Measurements from ENCODE around the gene RFC4.
"Not testable (repeated sequence)": the region's sequence is repeated elsewhere in the genome, so short reads cannot be mapped to it uniquely, and the experiment has no call there.

Gene RFC4

DNA sequence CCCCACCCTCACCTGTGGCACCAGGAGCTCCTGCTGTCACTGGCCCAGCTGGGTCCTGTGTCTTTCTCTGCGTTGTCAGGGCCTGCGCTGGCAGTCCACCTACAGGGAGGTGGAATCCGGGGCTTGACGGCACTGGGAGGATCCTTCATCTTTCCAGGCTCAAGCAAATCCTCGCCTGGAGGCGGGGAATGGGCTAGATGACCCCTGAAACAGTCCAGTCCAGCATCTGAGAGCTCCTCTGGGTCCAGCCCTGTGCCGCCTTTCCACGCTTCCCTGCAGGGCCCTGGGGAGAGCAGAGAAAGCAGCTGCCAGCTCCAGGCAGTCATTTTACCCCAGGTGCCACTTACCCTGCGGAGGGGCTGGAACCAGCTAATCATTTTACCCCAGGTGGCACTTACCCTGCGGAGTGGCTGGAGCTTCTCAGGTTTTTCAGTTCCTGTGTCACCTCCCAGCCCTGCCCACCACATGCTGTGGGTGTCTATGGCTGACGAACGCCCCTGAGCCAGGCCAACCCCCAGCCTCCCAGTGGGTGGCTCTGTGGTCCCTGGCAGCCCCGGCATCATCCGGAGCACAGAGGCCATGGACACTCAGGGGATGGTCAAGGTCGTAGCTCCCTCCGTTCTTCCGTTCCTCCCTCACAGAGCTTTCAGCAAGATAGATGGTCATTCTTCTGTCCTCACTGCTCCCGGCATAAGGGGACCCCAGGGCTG, 18.3 kb upstream of the RFC4 start:
- DNase-seq (ENCODE audit: low spot score) = peak; percentile 63

DNA sequence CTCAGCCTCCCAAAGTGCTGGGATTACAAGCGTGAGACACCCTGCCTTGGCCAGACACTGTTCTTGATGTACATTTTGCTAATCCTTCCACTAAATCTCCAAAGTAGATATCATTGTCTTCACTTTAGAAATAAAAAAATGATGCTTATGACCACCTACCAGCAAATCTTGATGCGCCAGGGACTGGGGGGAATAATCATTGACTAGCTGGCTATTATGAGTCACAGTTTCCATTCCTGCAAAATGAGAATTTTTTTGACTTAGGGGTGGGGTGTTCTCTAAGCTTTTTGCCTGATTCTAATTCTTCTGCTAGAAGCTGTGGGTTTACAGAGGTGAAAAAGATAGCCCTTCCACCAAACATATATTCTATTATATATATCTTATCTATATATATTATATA, 17.1 kb upstream of the RFC4 start:
- DNase-seq (ENCODE audit: low spot score) = no peak

DNA sequence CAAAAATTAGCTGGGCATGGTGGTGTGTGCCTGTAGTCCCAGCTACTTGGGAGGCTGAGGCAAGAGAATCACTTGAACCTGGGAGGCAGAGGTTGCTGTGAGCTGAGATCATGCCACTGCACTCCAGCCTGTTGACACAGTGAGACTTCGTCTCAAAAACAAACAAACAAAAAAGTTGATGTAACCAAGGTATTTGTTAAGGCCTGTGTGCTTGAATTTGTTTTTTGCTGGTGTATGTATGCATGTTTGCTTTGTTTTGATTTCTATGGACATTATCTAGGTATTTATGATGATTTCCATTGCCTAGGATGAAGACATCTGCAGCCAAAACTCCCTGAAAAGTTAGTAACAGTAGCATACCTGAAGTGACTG, 16.1 kb upstream of the RFC4 start:
- DNase-seq (ENCODE audit: low spot score) = not testable (repeated sequence)

DNA sequence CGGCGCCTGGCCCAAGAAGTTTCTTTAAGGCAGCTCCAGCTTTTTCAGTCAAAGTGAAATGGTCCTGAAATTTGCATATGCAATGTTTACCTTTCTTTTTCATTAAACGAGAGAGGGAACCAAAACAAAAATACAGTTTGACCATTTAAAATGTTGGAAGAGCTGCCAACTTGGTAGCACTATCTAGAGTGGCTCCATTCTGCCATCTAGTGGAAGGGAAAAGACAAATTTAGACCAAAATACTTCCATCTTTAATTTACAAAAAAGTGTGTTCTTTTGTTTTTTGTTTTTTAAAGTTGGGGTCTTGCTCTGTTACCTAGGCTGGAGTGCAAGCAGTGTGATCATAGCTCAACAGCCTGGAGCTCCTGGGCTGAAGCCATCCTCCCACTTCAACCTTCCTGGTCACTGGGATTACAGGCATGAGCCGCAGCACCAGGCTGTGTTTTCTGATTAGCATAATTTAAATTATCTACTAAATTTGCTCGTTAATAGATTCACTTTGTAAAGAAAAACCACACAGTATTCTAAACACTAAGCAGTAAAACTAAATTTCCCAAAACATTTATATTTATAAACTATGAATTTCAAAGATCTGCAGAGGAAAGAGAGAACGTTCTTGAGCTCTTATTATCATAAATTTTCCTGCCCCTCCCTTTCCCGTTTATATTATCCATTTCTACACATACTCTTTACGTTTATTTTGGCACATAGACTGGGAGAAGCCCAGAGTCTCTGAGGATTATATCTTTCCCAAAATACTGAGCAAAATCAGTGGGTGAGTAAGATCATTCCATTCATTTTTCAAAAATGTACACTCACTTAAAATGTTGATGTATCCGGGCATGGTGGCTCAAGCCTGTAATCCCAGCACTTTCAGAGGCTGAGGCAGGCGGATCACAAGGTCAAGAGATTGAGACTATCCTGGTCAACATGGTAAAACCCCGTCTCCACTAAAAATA, 15.4 kb upstream of the RFC4 start:
- no peak for DNase-seq (ENCODE audit: low spot score)

DNA sequence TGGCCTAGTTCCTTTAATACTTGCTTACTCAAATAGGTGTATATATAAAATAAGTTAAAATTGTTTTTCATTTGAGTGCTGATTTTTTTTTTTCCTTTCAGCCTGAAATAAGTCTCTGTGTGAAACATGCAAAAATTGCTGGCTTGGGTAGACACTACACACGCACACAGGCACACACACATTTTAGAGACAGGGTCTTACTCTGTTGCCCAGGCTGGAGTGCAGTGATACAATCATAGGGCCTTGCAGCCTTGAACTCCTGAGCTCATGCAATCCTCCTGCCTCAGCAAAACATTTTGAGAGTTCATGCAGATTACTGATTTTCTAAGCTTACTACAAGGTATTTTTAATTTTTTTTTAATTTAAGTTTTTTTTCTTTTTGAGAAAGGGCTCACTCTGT, 12.7 kb upstream of the RFC4 start:
- no peak for DNase-seq (ENCODE audit: low spot score)

DNA sequence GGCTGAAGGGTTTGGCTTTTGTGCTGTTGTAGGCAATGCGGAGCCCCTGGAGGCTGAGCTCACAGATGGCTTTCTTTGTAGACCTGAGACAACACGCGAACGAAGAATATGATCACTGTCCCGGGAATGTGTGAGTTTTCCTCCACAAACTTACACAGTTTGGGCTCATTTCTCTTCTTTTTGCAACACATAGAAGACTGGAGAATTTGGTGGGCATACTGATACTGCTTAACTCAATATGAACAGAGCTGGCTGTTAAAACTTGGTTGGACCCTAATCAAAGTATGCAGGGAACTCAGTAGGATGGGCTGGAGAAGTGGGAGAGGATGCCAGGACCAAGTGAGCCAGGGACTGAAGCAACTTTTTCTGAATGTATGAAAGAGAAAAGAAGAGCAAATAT, 12.2 kb upstream of the RFC4 start:
- DNase-seq (ENCODE audit: low spot score) = no peak

DNA sequence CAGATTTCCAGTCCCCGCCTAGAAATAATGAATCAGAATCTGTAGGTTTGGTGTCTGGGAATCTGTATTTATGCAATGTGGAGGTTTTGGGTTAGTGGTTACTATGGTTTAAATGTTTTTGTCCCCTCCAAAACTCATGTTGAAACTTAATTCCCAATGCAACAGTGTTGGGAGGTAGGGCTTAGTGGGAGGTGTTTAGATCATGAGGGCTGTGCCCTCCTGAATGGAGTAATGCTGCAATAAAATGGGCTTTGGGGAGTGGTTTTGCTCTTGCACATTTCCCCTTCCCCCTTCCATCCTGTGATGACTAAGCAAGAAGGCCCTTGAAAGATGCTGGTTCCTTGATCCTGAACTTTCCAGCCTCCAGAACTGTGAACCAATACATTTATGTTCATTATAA, 9.2 kb upstream of the RFC4 start:
- DNase-seq (ENCODE audit: low spot score) = no peak

DNA sequence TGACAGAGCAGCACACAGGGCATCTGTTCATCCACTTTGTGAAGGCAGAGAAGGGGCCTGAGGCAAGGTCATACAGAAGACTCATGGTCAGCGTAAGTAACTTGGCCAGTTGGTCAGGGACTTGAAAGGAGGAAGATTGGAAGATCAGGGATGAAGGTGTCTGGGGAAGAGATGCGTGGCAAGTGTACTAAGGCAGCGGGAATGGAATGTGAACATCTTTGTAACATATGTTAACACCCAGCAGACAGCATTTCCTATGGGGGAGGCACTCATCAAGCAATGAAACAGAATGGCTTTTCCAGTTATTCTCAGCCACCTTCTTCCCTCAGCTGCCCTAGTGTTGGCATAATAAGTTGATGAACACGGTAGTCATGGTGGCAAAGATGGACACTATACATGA, 7.8 kb upstream of the RFC4 start:
- DNase-seq (ENCODE audit: low spot score) = no peak

DNA sequence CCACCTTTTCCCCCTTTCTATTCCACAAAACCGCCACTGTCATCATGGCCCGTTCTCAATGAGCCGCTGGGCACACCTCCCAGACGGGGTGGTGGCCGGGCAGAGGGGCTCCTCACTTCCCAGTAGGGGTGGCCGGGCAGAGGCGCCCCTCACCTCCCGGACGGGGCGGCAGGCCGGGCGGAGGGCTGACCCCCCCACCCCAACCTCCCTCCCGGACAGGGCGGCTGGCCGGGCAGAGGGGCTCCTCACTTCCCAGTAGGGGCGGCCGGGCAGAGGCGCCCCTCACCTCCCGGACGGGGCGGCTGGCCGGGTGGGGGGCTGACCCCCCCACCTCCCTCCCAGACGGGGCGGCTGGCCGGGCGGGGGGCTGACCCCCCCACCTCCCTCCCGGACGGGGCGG, 5.0 kb upstream of the RFC4 start:
- not testable (repeated sequence) for DNase-seq (ENCODE audit: low spot score)

DNA sequence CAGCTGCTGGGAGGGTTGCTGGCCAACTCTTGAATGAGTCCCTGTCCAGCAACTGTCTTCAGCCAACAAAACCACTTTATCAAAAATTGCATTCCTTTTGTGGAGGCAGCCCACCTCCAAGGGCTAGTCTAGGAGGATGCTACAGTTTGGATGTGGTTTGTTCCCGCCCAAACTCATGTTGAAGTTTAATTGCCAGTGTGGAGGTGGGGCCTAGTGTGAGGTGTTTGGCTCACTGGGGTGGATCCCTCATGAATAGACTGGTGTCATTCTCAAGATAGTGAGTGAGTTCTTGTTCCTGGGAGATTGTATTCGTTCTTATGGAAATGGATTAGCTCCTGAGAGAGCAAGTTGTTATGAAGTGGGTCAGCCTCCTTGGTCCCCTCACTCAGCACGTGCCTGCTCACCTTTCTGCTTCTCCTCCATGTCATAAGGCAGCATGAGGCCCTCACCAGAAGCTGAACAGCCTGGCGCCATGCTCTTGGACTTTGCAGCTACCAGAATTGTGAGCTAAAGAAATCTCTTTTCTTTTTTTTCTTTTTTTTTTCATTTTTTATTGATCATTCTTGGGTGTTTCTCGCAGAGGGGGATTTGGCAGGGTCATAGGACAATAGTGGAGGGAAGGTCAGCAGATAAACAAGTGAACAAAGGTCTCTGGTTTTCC, 4.2 kb upstream of the RFC4 start:
- no peak for DNase-seq (ENCODE audit: low spot score)

DNA sequence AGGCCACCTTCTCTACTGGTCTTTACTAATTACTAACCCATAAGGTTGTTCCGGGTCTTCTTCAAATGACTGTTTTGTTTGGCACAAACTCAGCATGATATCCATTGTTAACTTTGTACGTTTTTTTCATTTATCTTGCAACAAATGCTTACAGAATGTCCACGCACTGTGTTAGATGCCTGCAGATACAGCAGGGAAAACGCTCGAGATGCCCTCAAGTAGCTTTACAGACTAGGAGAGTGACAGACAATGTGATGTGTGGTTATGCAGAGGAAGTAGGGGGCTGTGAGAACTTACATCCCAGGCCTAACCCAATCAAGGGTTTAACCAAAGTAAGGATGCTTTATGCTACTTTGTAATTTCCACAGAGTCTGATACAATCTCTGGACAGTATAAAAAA, 949 bp upstream of the RFC4 start:
- DNase-seq (ENCODE audit: low spot score) = no peak

DNA sequence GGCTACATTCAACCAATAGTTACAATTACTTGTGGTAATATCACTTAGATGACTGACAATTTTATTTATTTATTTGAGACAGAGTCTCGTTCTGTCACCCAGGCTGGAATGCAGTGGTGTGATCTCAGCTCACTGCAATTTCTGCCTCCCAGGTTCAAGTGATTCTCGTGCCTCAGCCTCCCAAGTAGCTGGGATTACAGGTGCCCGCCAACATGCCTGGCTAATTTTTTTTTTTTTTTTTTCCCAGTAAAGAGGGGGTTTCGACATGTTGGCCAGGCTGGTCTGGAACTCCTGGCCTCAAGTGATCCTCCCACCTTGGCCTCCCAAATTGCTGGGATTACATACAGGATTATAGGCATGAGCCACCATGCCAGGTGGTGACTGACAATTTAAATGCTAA, 2.8 kb downstream of the RFC4 start:
- not testable (repeated sequence) for DNase-seq (ENCODE audit: low spot score)

DNA sequence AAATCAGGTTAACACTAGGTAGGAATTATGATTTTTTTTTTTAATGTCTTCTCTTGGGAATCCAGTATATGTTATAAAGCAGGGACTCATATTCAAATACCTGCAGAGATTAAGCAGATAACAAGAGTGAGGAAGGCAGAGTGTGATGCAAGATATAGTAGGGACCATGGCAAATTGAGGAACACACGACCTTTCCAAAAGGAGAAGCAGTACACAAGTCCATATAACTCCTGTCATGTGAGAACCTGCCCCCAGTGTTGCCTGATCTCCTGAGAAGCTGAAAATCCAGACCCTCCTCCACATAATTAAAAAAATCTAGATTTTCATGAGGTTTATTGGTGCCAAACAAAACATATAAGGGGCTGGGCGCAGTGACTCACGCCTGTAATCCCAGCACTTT, 3.6 kb downstream of the RFC4 start:
- no peak for DNase-seq (ENCODE audit: low spot score)

DNA sequence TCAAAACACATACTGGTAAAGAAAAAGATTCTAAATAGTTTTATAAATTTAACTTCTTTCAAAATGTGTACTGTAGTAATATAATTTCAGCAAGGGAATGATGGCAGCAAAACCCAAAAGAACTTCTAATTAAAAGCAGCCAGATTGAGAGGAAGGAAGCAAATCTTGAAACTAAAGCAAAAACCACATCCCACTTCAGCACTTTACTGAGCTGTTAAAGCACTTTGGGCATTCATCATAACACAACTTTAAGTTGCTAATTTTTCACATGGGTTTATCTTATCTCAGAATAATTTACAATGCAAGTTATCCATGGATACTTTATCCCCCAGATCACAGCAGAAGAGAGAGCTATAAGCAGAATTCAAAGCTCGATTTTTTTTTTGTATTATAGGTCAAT, 6.0 kb downstream of the RFC4 start:
- no peak for DNase-seq (ENCODE audit: low spot score)

DNA sequence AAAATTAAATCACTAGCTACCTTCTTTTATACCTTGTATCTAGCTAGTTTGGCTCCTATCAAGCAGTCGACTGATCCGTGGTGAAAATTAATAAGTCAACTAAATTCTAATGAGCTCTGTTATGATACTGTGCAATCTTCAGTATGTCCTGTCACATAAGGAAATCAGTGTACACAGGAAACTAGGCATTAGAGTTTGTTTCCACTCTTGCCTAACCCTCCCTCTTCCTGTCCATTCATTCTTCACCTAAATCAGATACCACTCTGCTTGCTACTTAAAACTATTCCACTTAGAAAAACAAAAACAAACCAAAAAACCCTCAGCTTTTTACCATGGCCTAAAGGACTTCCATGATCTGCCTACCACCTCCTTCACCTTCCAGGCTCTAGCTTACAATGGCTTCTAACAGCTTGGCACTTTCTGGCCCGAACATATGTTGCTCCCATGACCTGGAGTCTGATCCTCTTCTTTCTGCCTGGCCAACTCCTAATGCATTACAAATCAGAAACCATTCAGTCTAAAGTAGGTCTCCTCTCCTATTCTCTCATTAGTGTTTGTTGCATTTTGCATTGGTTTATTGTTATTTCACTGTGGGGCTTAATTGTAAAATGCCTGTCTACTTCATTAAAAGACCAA, 7.9 kb downstream of the RFC4 start:
- DNase-seq (ENCODE audit: low spot score) = no peak

DNA sequence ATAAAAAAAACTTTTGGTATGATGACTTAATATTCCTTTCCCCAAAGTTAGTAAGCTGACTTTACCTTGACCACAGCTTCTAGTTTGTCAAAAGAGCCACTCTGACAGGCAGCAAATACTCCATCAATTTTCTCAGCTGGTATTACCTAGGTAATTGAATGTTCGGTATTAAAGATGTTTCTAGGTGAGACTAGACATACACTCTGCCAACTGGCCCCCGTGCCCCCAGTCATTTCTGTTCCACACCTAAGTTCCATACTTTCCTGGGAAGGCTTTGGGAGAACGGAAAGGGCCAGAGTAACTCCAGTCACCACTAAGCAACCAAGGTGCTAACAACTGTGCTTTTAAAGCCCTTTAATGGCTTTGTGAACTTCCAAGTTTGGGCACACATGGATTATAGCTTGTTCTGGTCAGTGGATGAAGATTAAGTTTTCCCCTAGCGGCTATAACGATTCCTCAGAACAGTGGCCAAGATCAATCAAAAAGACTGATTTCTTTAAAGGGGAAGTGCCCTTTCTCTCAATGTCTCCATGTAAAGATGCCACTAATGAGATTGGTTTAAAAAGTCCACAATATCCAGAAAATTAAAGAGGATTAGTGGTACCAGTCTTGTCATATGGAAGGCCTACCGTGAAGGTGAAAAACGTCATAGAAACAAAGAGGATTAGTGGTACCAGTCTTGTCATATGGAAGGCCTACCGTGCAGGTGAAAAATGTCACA, 15.9 kb downstream of the RFC4 start:
- DNase-seq (ENCODE audit: low spot score) = no peak

DNA sequence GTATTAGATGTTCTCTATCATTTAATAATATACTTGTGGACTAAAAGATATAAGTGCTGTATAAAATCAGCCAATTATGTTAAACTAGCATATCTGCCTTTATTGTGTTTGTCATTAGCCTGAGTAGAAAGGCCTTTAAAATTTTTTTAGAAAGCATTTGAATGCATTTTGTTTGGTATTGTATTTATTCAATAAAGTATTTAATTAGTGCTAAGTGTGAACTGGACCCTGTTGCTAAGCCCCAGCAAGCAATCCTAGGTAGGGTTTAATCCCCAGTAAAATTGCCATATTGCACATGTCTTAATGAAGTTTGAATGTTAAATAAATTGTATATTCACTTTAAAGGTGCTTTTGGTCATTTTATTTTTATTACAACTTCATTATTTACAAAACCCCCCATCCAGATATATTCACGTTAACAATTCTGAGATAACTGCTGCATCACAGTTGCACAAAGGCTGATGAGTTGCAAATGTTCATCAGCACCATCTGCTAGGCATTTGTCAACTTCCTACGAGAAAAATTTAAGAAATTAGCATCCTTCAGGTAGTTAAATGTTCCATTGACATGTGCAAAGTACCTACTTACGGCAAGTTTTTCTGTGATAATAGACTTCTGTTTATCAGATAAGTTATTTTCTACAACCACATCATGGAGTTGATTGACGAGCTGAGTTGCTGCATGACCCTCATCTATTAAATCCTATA, 16.6 kb downstream of the RFC4 start:
- DNase-seq (ENCODE audit: low spot score) = no peak

DNA sequence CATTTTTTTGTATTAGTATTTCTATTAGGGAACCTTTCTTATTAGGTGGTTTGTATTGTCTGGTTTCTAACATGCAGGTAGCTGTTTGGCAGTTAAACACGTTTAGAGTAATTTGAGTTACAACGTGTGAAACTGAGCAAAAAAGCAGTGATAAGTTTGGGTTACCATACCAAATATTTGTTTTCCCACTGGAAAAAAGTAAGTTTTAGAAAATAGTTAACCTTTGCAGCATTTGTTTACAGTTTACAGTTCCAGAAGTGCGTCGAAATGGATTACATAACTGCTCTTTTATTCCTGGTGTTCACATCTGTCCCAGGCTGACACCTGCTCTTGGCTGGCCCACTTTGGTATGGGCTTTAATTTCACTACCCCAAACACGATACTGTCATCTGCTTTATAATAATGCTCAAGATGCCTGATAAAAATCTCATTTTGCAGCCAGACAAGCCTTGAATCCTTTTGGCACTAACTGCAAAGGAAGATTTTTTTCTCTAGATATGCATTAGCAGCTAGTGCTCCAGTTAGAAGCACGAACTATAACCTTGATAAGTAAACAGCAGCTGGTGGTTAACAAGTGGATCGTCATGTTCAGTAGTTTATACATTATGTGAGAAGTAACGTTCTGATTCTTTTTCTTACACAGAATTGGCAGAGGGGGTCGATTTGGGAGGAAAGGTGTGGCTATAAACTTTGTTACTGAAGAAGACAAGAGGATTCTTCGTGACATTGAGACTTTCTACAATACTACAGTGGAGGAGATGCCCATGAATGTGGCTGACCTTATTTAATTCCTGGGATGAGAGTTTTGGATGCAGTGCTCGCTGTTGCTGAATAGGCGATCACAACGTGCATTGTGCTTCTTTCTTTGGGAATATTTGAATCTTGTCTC, 17.6 kb downstream of the RFC4 start:
- no peak for DNase-seq (ENCODE audit: low spot score)

DNA sequence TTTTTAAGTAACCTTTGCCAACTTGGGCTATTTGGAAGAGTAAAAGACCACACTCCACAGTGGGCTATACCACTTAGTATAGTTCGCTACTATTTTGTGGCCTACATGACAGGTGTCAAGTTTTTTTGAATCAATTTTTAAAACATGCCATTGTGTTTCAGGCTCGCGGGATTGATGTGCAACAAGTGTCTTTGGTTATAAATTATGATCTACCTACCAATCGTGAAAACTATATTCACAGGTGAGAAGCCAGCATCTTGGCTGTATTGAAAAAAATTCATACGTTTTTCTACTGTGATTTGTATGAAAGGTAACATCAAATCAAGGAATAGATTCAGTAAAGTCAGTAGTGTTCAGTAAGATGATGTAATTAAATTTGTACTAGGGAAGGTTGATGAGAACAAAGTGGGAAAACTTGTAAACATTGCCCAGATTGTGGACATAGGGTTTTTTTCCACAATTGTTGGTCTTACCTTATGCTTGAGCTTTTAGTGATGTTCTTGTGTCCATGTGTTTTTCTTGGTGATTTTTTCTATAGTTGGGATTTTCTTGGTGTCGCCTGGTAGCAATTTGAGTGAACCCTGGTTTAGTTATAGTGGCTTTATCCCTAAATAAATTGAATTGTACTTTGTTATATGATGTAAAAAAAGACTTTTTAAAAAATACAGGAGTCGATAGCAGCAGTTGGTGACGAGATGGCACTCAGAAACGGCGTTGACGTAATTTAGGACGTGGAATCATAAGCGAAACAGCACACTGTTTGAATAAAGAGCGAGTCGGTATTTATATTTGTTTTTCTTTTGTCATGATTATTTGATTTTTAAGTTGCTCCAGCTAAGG, 18.4 kb downstream of the RFC4 start:
- DNase-seq (ENCODE audit: low spot score) = no peak

Measured in ecto neural progenitor cell (in vitro differentiated cells).